OCI-LY7 (cell line): Measurements from ENCODE around the gene ZNF837.

Source experiments
- EZH2phosphoT487 ChIP-seq: fragments of 200-600 bp; sonication (generic); IDR thresholded peaks from 2 replicates; pipeline ENCODE4 v1.6.1; 2018; ENCODE audit warnings: low read depth, borderline replicate concordance, mild to moderate bottlenecking, mixed run types, antibody characterized with exemption, low read length, moderate library complexity, mixed read lengths
- TF ChIP-seq, protein P1 (sequence below): fragments of 200-600 bp; sonication (generic); conservative IDR thresholded peaks from 2 replicates; pipeline ENCODE4 v1.5.1; 2014; ENCODE audit warnings: mild to moderate bottlenecking, antibody characterized with exemption, low read length, moderate library complexity, mixed read lengths

DNA sequence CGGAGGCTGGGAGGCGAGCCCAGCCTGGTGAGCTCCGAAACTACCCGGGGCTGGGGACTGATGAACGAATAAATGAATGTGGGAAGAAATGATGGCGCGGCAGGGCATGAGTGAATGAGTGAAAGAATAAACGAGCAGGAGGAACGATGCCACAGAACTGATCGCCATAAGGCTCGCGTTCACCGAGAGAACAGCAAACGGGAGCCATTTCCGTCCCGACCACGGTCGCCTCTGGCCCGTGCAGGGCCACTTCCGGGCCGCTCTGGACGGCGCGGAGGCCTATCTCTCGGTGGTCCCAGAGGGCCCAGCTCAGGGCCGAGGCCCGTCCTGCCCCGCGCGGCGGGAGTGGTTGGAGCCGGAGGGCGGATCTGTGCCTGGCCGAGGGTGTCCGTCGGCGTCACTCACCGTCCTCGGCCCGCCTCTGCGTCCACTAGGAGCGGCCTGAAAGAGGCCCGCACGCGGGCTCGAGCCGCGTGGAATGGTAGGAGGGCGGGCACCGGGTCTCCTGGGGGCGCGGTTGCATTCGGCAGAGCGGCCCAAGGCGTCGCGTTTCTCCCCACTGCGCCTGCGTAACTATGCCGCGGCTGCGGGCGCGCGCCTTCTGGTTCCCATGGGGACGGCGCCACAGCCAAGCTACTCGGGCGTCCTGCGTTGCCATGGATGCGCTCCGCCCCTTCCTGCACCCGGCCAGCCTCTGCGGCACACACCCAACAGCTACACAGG is 18.4 kb downstream of the ZNF837 start, which contains the start of gene ZNF497:
- TF ChIP-seq, protein P1, sequence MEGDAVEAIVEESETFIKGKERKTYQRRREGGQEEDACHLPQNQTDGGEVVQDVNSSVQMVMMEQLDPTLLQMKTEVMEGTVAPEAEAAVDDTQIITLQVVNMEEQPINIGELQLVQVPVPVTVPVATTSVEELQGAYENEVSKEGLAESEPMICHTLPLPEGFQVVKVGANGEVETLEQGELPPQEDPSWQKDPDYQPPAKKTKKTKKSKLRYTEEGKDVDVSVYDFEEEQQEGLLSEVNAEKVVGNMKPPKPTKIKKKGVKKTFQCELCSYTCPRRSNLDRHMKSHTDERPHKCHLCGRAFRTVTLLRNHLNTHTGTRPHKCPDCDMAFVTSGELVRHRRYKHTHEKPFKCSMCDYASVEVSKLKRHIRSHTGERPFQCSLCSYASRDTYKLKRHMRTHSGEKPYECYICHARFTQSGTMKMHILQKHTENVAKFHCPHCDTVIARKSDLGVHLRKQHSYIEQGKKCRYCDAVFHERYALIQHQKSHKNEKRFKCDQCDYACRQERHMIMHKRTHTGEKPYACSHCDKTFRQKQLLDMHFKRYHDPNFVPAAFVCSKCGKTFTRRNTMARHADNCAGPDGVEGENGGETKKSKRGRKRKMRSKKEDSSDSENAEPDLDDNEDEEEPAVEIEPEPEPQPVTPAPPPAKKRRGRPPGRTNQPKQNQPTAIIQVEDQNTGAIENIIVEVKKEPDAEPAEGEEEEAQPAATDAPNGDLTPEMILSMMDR, result no peak
- no peak for TF ChIP-seq EZH2phosphoT487
